Skeletal muscle satellite cell (primary cell): ENCODE results near the gene SCCPDH.

ENCODE experiments used
- H3K27me3 ChIP-seq: 2 replicates; pipeline ENCODE4 v1.7.0; 2013; ENCODE audit warnings: low read length; ENCODE audit not compliant: control insufficient read depth, insufficient read depth
- H3K36me3 ChIP-seq: 2 replicates; pipeline ENCODE4 v1.7.0; 2013; ENCODE audit warnings: mild to moderate bottlenecking, control low read depth, low read length; ENCODE audit not compliant: insufficient read depth
- H3K4me1 ChIP-seq: 2 replicates; pipeline ENCODE4 v1.7.0; 2013; ENCODE audit warnings: low read length; ENCODE audit not compliant: control insufficient read depth, insufficient read depth
- H3K4me2 ChIP-seq: 2 replicates; pipeline ENCODE4 v1.7.0; 2013; ENCODE audit warnings: mild to moderate bottlenecking, low read length
- H3K4me3 ChIP-seq: 2 replicates; pipeline ENCODE4 v1.7.0; 2013; ENCODE audit warnings: low read length
- H3K9ac ChIP-seq: 2 replicates; pipeline ENCODE4 v1.7.0; 2013; ENCODE audit warnings: mild to moderate bottlenecking, low read depth, low read length, moderate library complexity
- H3K9me3 ChIP-seq: replicated peaks from 2 replicates; pipeline ENCODE4 v1.7.0; 2013; ENCODE audit warnings: mild to moderate bottlenecking, control low read depth, low read length

Gene SCCPDH

GRCh38 chr1:246755419-246755818 is 31.2 kb downstream of the SCCPDH start:
- Histone ChIP-seq H3K4me1 (no peaks in the 10 kb centered on the region), H3K4me2 (no peak overlapping the region), H3K4me3 (no peak overlapping the region), H3K36me3 (peaks cover 8% of the 10 kb centered on the region), H3K9me3 (no peaks in the 10 kb centered on the region), H3K27me3 (no peaks in the 10 kb centered on the region), H3K9ac (no peak overlapping the region)

- no peaks in the 10 kb centered on the region for H3K27me3 ChIP-seq
- H3K4me2 ChIP-seq = no peak overlapping the region
- H3K9ac ChIP-seq = no peak overlapping the region
- no peaks in the 10 kb centered on the region for H3K9me3 ChIP-seq
- H3K4me1 ChIP-seq = no peaks in the 10 kb centered on the region
- peaks cover 34% of the 10 kb centered on the region for H3K36me3 ChIP-seq
- no peak overlapping the region for H3K4me3 ChIP-seq
These were observed 36.5 kb downstream of the SCCPDH start for GRCh38 chr1:246760422-246761347.

- H3K4me2 ChIP-seq = no peak overlapping the region
- H3K4me1 ChIP-seq = no peaks in the 10 kb centered on the region
- H3K4me3 ChIP-seq = no peak overlapping the region
- H3K27me3 ChIP-seq = no peaks in the 10 kb centered on the region
- H3K36me3 ChIP-seq = peaks cover 40% of the 10 kb centered on the region
- H3K9me3 ChIP-seq = no peaks in the 10 kb centered on the region
- no peak overlapping the region for H3K9ac ChIP-seq
These were observed 37.2 kb downstream of the SCCPDH start for GRCh38 chr1:246761396-246761795.

GRCh38 chr1:246765521-246765920 is 41.3 kb downstream of the SCCPDH start:
- Histone ChIP-seq H3K4me3 (no peak overlapping the region), H3K9ac (no peak overlapping the region), H3K36me3 (peaks cover 40% of the 10 kb centered on the region), H3K4me1 (peaks cover 15% of the 10 kb centered on the region), H3K27me3 (no peaks in the 10 kb centered on the region), H3K4me2 (no peak overlapping the region), H3K9me3 (no peaks in the 10 kb centered on the region)

- Histone ChIP-seq H3K4me3 (no peak overlapping the region), H3K36me3 (peaks cover 24% of the 10 kb centered on the region), H3K9ac (no peak overlapping the region), H3K4me2 (no peak overlapping the region), H3K9me3 (no peaks in the 10 kb centered on the region), H3K4me1 (peaks cover 15% of the 10 kb centered on the region), H3K27me3 (no peaks in the 10 kb centered on the region)
These were observed 44.3 kb downstream of the SCCPDH start for GRCh38 chr1:246768403-246769020.

GRCh38 chr1:246769306-246769705 is 45.1 kb downstream of the SCCPDH start:
- H3K4me1 ChIP-seq = peaks cover 15% of the 10 kb centered on the region
- H3K27me3 ChIP-seq = no peaks in the 10 kb centered on the region
- H3K9ac ChIP-seq = no peak overlapping the region
- no peak overlapping the region for H3K4me3 ChIP-seq
- H3K36me3 ChIP-seq = peaks cover 19% of the 10 kb centered on the region
- H3K4me2 ChIP-seq = no peak overlapping the region
- no peaks in the 10 kb centered on the region for H3K9me3 ChIP-seq

- Histone ChIP-seq H3K4me1 (peaks cover 15% of the 10 kb centered on the region), H3K9ac (no peak overlapping the region), H3K4me3 (no peak overlapping the region), H3K4me2 (no peak overlapping the region), H3K27me3 (no peaks in the 10 kb centered on the region), H3K36me3 (peaks cover 24% of the 10 kb centered on the region), H3K9me3 (no peaks in the 10 kb centered on the region)
These were observed 47.2 kb downstream of the SCCPDH start for GRCh38 chr1:246771366-246771765.

- Histone ChIP-seq H3K27me3 (no peaks in the 10 kb centered on the region), H3K9me3 (no peaks in the 10 kb centered on the region), H3K4me2 (no peak overlapping the region), H3K4me3 (no peak overlapping the region), H3K4me1 (peaks cover 15% of the 10 kb centered on the region), H3K9ac (no peak overlapping the region), H3K36me3 (peaks cover 28% of the 10 kb centered on the region)
These were observed 48.5 kb downstream of the SCCPDH start for GRCh38 chr1:246772686-246773085.

- Histone ChIP-seq H3K36me3 (peaks cover 28% of the 10 kb centered on the region), H3K9me3 (no peaks in the 10 kb centered on the region), H3K4me1 (peaks cover 15% of the 10 kb centered on the region), H3K27me3 (no peaks in the 10 kb centered on the region), H3K4me3 (no peak overlapping the region), H3K4me2 (no peak overlapping the region), H3K9ac (no peak overlapping the region)
These were observed 49.0 kb downstream of the SCCPDH start for GRCh38 chr1:246773213-246773641.

- no peaks in the 10 kb centered on the region for H3K27me3 ChIP-seq
- H3K9ac ChIP-seq = no peak overlapping the region
- H3K9me3 ChIP-seq = no peaks in the 10 kb centered on the region
- no peak overlapping the region for H3K4me2 ChIP-seq
- no peak overlapping the region for H3K4me3 ChIP-seq
- H3K4me1 ChIP-seq = no peaks in the 10 kb centered on the region
- H3K36me3 ChIP-seq = peaks cover 36% of the 10 kb centered on the region
These were observed 51.5 kb downstream of the SCCPDH start for GRCh38 chr1:246775531-246776385.

- H3K9ac ChIP-seq = no peak overlapping the region
- no peaks in the 10 kb centered on the region for H3K27me3 ChIP-seq
- no peaks in the 10 kb centered on the region for H3K9me3 ChIP-seq
- no peak overlapping the region for H3K4me3 ChIP-seq
- H3K4me1 ChIP-seq = peaks cover 7% of the 10 kb centered on the region
- H3K36me3 ChIP-seq = peaks cover 38% of the 10 kb centered on the region
- H3K4me2 ChIP-seq = no peak overlapping the region
These were observed 52.7 kb downstream of the SCCPDH start for GRCh38 chr1:246776923-246777322.
